Cardiac muscle cell (in vitro differentiated cells and primary cell): ENCODE data around the gene ANKRD62. TPM values are rescaled to one million over a fixed set of nuclear protein-coding genes. Genes with fewer than 3 reads are reported as not detected.
"Not testable (repeated sequence)": the region's sequence is repeated elsewhere in the genome, so short reads cannot be mapped to it uniquely, and the experiment has no call there.

Experiments
- DNase-seq, 2 donors: peaks; one replicate each; pipeline versions ENCODE4 v3.0.0 to v3.0.0-alpha.2; 2010 to 2017; ENCODE audit warnings: low read depth in 1 of 2, low spot score in 1 of 2
- H3K27ac ChIP-seq: fragments of 200-600 bp; sonication (generic); 2 replicates; pipeline ENCODE4 v1.5.1; 2016
- H3K27me3 ChIP-seq: fragments of 200-600 bp; sonication (generic); 2 replicates; pipeline ENCODE4 v1.6.0; 2016; ENCODE audit warnings: control low read depth
- H3K36me3 ChIP-seq: fragments of 200-600 bp; sonication (generic); 2 replicates; pipeline ENCODE4 v1.5.1; 2016; ENCODE audit warnings: control low read depth
- H3K4me1 ChIP-seq: fragments of 200-600 bp; sonication (generic); 2 replicates; pipeline ENCODE4 v1.8.1; 2017; ENCODE audit warnings: low read depth, mild to moderate bottlenecking, mixed run types
- H3K4me3 ChIP-seq: fragments of 200-600 bp; sonication (generic); 2 replicates; pipeline ENCODE4 v1.5.1; 2016; ENCODE audit warnings: mild to moderate bottlenecking
- H3K9me3 ChIP-seq: fragments of 200-600 bp; sonication (generic); 2 replicates; pipeline ENCODE4 v1.5.1; 2017; ENCODE audit warnings: low read depth, mild to moderate bottlenecking, control low read depth
- CTCF ChIP-seq: IDR thresholded peaks from 2 replicates; pipeline ENCODE4 v1.5.1; 2012; ENCODE audit warnings: low read depth, mild to moderate bottlenecking, low read length
- polyA plus RNA-seq: library from polyadenylated mRNA; unstranded; fragments of >200 nt; fragmentation: Nextera tagmentation; extraction: Ambion mirVana; gene quantifications from 2 replicates; pipeline ENCODE4 v1.2.1, GENCODE V29; 2016
- total RNA-seq: library from RNA; depleted of rRNA; stranded (reverse); fragments of >200 nt; gene quantifications from 2 replicates; pipeline ENCODE4 v1.2.3, GENCODE V29; 2016

ANKRD62 gene
- total and polyA plus RNA-seq, 2 experiments from 2014 or later = not detected

- H3K27ac ChIP-seq = no peak overlapping the region
- H3K4me3 ChIP-seq = no peak overlapping the region
- H3K4me1 ChIP-seq = no peaks in the 10 kb centered on the region
- peaks cover 20% of the 10 kb centered on the region for H3K27me3 ChIP-seq
- H3K36me3 ChIP-seq = no peaks in the 10 kb centered on the region
- H3K9me3 ChIP-seq = no peaks in the 10 kb centered on the region
- no peak for TF ChIP-seq CTCF
- no peak for DNase-seq
These were observed 12.8 kb downstream of the ANKRD62 start for GRCh38 chr18:12106471-12106870.

- no peak overlapping the region for H3K4me3 ChIP-seq
These were observed 16.2 kb downstream of the ANKRD62 start for GRCh38 chr18:12109836-12110235.

GRCh38 chr18:12113999-12114646 lies 20.5 kb downstream of the ANKRD62 start:
- H3K27ac ChIP-seq = no peak overlapping the region
- no peaks in the 10 kb centered on the region for H3K4me1 ChIP-seq
- peaks cover 24% of the 10 kb centered on the region for H3K27me3 ChIP-seq
- DNase-seq = no peak
- no peaks in the 10 kb centered on the region for H3K9me3 ChIP-seq
- H3K4me3 ChIP-seq = no peak overlapping the region
- H3K36me3 ChIP-seq = no peaks in the 10 kb centered on the region
- no peak for TF ChIP-seq CTCF

More at GRCh38 chr18:12109836-12110235, 16.2 kb downstream of the ANKRD62 start:
- DNase-seq = no peak
- Histone ChIP-seq H3K4me1 (no peaks in the 10 kb centered on the region), H3K27me3 (peaks cover 17% of the 10 kb centered on the region), H3K36me3 (no peaks in the 10 kb centered on the region), H3K9me3 (no peaks in the 10 kb centered on the region), H3K27ac (no peak overlapping the region)
- no peak for TF ChIP-seq CTCF

- no peak for DNase-seq
- Histone ChIP-seq H3K36me3 (no peaks in the 10 kb centered on the region), H3K27ac (no peak overlapping the region), H3K4me3 (no peak overlapping the region), H3K4me1 (no peaks in the 10 kb centered on the region), H3K27me3 (peaks cover 17% of the 10 kb centered on the region), H3K9me3 (no peaks in the 10 kb centered on the region)
- no peak for TF ChIP-seq CTCF
These were observed 25.7 kb downstream of the ANKRD62 start for GRCh38 chr18:12119358-12119757.

- peak; percentile 7 to 23 for DNase-seq
These were observed 27.8 kb downstream of the ANKRD62 start for GRCh38 chr18:12121175-12122042.

GRCh38 chr18:12122043-12122389 lies 28.4 kb downstream of the ANKRD62 start:
- H3K36me3 ChIP-seq, H3K9me3 ChIP-seq: not testable (repeated sequence)

More at GRCh38 chr18:12121175-12122042, 27.8 kb downstream of the ANKRD62 start:
- Histone ChIP-seq H3K4me1 (no peaks in the 10 kb centered on the region), H3K9me3 (no peaks in the 10 kb centered on the region), H3K36me3 (no peaks in the 10 kb centered on the region), H3K27me3 (peaks cover 9% of the 10 kb centered on the region), H3K27ac (no peak overlapping the region), H3K4me3 (no peak overlapping the region)
- peak; percentile 39 for TF ChIP-seq CTCF

GRCh38 chr18:12127647-12128046 lies 34.0 kb downstream of the ANKRD62 start:
- H3K27me3 ChIP-seq, H3K9me3 ChIP-seq, H3K27ac ChIP-seq, H3K36me3 ChIP-seq, DNase-seq, H3K4me1 ChIP-seq, H3K4me3 ChIP-seq: not testable (repeated sequence)

More at GRCh38 chr18:12122043-12122389, 28.4 kb downstream of the ANKRD62 start:
- not testable (repeated sequence) for H3K4me1 ChIP-seq, H3K27me3 ChIP-seq, H3K27ac ChIP-seq, DNase-seq, H3K4me3 ChIP-seq

- not testable (repeated sequence) for DNase-seq, H3K27ac ChIP-seq, H3K9me3 ChIP-seq, H3K36me3 ChIP-seq, H3K4me1 ChIP-seq, H3K4me3 ChIP-seq, H3K27me3 ChIP-seq
These were observed 45.2 kb downstream of the ANKRD62 start for GRCh38 chr18:12138831-12139230.
